Measurements from ENCODE around the gene TRAFD1.
A peak's percentile ranks its signal among the peaks of the same experiment; 100 is the strongest.

Gene TRAFD1

GRCh38 chr12:112161711-112162110 is 36.4 kb downstream of the TRAFD1 start:
- no peak for DNase-seq

GRCh38 chr12:112162241-112162790 is 37.0 kb downstream of the TRAFD1 start:
- no peak for DNase-seq

GRCh38 chr12:112163056-112163455 is 37.7 kb downstream of the TRAFD1 start:
- DNase-seq = no peak

DNA sequence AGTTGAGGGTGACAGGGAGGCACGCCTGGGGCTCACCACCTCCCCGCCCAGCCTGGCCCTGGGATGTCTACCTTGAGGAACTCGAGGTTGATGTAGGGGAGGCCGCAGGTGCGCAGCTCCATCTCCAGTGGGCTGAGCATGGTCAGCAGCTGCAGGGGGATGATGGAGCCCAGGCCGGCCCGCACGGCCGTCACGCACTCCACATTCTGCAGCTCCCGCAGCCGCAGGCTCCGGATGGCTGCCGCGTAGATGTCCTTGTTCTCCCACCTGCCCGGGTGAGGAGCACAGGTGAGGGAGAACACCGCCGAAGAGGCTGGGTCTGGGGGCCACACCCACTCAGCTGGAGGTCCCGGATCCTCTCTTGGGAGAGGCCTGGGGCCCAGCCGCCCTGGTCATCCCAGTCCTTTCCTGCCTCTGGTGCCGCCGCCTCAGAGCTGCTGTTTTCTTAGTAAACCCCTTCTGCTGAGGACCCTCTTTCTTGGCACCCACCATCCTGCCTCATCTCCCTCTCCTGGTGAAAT is 38.2 kb downstream of the TRAFD1 start:
- DNase-seq = no peak

DNA sequence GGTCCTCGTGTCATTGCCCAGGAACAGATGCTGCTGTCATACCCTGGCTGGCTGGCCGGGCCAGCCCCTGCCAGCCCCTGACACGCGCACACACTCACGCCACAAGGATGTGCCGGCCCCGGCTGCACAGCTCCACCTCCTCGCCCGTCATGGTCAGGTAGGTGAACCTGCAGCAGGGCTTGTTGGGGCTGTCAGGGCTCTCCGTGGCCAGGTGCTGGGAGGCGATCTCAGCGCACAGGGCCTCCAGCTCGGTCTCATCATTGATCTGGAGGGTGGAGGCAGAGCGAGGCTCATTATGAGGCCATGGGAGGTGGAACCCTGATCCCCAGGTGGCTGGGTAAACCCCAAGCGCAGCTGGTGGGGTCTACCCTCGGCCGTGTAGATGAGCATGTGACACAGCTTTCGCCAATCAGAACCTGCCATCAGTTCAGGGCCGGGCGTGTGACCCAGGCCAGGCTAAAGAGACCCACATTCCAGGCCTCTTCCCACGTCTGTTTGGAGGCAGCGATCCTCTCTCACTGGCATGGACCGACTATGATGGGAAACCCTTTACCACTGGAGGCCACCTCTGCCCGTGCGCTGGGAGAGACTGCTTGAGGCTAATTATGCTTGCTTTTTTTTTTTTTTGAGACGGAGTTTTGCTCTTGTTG is 38.8 kb downstream of the TRAFD1 start:
- DNase-seq = no peak

- DNase-seq = no peak
These were observed 40.3 kb downstream of the TRAFD1 start for GRCh38 chr12:112165624-112166023.

DNA sequence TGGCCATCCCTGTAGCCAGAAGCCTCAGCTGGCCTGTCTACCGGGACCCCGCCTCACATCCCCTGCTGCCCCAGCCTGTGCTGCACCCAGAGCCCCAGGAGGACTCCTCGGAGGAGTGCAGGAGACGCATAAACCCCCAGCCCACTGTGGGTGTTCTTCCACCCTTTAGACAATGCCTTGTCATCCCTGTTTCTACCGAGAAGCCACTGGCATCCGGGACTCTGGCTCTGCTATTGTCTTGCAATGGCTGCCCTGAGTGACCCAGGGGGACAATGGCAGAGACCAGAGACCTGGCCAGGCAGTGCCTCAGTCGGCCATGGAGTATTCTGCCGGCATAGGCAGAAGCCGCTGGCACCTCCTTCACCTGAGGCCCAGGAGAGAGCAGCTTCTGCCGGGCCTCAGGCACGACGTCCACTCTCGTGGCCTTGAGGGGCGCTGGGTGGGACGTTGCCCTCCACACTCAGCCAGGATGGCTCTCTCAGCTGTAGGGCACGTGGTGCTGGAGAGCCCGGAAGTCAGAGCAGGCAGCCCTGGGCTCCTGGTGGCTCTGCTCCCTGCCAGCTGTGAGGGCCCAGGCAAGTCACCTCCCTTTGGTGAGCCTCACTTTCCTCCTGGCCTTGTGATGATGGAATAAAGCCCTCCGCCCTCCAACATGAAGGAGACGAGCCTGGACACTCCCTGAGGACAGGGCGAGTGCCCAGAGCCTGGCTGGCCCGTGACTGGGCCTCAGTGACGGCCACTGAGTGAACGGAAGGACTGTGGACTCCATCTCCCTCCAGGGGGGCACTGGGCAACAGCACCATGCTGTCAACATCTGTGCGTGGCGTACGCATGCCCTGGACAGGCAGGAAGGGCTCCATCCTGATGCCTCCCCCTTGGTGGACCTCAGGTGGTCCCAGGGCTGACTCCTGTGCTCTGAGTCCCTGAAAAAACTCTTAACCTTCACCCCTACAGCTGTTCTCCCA is 41.0 kb downstream of the TRAFD1 start:
- DNase-seq = no peak

DNA sequence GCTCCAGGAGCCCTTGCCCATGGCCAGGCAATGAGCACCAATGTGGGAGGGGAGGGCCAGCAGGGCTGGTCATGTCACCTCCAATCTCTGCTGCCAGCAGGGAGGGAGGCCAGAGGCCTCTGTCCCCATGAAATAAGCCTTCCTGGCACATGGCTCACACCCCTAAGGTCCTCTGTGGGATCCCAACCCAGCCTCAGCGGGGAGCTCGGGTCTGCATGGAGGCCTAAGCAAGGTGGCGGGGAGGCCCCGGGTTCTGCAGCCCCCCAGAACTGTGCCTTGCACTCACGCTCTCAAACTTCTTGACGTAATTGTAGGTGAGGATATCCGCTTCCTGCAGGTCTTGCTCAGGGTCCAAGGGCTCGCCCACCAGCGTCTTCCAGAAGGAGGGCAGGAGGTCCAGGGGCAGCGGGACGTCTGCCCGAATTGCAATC is 41.7 kb downstream of the TRAFD1 start:
- no peak for DNase-seq

DNA sequence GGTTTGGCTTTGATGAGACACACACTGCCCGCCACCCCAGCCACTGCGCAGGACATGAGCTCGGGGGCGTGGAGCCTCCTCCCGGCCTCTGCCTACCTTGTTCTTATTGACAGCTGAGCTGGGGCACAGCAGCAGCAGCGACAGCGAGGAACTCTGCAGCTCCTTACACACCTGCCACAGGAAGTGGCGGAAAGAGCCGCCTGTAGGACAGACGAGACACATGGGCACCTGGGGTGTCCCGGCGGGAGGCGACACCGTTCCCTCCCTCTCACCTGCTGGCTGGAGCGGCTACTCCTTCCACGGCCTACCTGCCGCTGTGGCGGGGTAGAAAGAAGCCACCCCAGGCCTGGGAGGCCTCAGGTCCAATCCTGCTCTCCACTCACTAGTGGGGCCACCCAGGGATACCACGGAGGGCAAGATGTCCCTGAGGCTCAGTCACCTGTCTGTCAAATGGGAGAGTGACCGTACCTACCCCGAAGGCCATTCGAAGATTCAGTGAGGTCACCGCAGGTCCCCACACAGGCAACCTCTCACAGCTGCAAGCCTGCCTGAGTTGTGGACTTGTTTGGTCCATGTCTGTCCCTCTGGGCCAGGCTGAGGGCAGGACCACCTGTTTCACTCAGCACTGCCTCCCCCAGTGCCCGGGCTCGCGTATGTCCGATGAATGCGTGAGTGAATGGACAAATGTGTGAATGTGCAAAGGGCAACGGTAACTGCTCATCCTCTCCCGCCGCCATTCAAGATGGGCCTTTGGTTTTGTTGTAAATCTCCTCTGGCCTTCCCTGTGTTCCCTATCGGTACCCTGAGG is 42.6 kb downstream of the TRAFD1 start:
- DNase-seq = no peak

DNA sequence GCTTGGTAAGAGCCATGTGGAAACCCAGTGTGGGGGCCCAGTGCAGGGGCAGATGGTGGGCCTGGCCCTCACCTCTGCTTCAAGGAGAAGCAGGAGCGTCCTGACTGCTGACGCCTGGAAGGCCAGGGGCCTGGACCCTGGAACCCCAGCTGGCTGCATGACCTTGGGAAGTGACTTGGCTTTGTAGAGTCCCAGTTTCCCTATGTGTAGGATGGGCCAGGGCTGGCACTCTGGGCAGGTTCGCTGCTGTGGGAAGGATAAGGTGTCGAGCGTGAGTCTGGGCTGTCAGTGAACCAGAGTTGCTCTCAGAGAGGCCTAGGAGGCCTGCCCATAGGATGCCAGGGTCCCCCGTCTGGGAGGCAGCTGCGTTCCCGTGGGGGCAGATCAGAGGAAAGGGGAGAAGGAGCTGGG is 43.2 kb downstream of the TRAFD1 start:
- DNase-seq = no peak

- no peak for DNase-seq
These were observed 44.0 kb downstream of the TRAFD1 start for GRCh38 chr12:112169161-112169872.

DNA sequence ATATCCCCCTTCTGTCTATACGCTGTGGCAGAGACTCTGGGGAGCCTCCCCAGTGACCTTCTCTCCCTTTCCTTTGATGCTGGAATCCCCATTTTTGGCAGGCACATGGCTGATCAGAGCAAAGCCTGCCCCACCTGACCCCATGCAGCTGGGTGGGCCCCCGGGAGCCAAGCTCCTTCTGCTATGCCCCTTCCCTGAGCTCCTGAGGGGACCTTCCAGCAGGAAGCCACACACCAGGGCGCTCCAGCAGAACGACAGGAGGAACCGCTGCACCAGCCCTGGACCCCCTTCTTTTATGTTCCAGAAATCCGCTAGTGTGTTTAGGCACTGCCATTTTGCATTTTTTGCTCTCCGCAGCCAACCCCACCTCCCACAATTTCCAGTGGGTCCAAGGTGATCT is 44.6 kb downstream of the TRAFD1 start:
- DNase-seq = no peak

DNA sequence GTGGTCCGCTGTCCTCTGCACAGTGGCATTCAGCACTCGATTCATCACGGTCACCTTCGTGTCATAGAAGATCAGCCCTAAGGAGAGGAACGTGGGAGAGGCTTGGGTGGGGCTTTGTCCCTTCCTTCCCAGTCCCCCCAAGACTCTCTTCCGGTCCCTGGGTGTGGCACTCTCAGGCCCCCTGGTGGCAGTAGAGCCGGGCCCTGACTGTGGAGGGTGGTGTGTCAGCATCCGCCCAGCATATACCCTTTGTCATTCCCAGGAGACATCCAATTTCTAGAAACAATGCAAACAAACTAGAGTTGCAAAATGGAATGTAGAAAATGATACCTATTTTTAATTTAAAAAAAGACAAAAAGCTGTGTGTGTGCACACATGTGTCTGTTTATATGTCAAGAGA is 45.0 kb downstream of the TRAFD1 start:
- no peak for DNase-seq

DNA sequence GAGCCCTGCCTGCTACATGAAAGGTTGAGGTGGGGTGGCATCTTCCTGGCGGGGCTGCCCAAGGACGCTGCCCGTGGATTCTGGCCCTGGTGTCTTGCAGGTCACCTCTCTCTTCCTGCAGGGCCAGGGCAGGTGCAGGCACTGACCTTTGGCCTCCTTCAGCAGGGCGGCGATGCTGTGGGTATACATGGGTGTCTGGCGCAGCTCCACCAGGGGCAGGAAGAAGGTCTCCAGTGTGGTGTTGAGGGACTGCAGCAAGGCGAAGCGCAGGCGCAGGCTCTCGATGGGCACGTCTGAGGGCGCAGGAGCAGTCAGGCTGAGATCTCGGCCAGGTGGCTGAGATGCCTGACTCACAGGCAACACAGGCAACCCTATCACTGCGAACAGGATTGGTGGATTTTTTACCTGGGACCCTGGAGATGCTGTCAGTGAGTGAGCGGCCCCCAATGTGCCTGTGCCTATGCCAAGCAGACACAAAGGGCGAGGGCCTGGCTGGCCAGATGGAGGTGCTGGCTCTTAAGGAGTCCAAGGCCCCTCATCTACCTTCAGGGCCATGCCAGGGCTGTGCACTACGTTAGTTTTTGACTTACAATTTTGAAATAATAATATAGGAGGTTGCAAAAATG is 45.7 kb downstream of the TRAFD1 start:
- no peak for DNase-seq

GRCh38 chr12:112172556-112173324 is 47.4 kb downstream of the TRAFD1 start:
- no peak for DNase-seq

- no peak for DNase-seq
These were observed 50.2 kb downstream of the TRAFD1 start for GRCh38 chr12:112175361-112176155.

GRCh38 chr12:112176321-112177010 is 51.1 kb downstream of the TRAFD1 start:
- DNase-seq = no peak

DNA sequence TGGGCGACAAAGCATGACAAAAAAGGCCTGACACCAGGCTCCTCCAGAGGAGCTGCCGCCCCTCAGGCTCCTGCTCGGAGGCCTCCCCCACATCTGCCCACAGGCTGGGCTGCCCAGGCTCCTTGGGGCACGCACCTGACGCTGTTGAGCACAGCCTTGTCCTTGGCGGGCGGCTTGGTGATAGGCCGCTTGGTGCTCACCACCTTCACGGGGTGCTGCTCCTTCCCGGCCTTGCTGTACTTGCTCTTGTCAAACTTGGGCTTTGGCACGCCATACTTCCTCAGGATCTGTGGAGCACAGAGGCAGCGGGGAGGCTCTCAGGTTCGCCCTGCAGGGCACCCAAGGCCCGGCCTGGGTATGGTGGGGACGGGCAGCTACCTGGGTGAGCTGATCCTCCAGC is 53.4 kb downstream of the TRAFD1 start:
- DNase-seq = peak; percentile 6

GRCh38 chr12:112179341-112179740 is 54.0 kb downstream of the TRAFD1 start:
- no peak for DNase-seq

Measured in eye (tissue), 1 donor.